ENCODE results near the gene ASB3.
"Not testable (repeated sequence)": the region's sequence is repeated elsewhere in the genome, so short reads cannot be mapped to it uniquely, and the experiment has no call there.

Gene ASB3

DNA sequence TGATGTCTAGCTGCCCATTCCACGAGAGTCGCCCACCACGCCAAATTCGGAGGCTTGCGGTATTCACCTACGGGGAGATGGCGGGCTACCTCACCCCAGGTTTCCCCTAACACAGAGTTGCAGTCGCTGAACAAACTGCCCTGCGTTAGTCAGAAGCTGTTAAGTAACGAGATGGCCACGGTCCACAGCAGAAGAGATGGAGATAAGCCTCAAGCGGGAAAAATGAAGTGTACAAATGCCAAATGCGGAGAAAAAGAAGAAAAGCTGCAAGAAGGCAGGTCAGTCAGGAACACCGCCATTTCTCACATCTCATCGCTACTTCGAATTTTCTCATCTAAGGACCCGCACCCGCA, 425 bp downstream of the ASB3 start:
- peak; percentile 47 for DNase-seq

DNA sequence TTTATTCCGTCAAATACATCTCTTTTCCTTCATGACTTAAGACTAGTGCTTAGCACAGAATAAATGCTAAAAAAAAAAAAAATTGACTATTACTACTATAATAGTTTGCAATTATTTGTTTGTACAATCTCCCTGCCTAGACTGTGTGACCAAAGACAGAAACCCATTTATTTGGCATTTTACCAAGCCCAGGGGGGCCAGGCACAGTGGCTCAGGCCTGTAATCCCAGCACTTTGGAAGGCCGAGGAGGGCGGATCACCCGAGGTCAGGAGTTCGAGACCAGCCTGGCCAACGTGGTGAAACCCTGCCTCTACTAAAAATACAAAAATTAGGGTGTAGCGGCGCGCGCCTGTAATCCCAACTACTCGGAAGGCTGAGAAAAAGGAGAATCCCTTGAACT, 1.4 kb downstream of the ASB3 start:
- no peak for DNase-seq

DNA sequence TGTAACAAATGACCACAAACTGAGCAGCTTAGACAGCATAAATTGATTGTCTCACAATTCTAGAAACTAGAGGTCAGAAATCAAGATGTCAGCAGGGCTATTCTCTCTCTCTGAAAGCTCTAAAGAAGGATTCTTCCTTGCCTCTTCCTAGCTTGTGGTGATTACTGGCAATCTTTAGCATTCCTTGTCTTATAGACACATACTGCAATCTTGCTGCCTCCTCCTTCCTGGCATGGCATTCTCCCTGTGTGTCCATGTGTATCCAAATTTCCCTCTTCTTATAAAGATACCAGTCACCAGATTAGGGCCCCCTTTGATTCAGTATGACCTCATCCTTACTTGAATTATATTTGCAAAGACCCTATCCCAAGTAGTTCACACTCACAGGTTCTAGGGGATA, 2.3 kb downstream of the ASB3 start:
- DNase-seq = no peak

DNA sequence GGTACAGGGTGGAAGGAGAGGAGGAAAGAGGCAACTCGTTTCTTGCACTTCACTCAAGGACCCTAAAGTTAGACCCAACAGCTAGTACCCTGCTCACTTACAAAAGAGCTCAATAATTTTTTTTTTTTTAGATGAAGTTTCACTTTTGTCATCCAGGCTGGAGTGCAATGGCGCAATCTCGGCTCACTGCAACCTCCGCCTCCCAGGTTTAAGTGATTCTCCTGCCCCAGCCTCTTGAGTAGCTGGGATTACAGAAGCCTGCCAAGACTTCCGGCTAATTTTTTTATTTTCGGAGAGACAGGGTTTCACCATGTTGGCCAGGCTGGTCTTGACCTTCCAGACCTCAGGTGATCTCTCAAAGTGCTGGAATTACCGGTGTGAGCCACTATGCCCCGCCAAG, 4.1 kb downstream of the ASB3 start:
- DNase-seq = no peak

DNA sequence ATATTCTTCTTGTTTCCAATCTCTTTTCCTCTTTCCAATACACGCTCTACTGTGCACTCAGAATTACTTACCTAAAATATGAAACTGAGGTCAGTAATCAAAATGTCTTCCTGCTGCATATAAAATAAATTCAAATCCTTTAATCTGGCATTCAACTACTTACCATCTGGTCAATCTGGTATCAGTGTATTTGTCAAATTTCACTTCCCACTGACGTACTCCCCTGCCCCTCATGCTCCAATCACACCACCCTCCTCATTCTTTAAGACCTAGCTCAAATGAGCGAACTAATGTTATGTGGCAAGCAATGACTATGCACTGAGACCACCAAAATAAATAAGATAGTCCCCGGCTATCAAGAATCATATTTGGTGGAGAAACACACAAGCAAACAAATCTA, 6.7 kb downstream of the ASB3 start:
- no peak for DNase-seq

DNA sequence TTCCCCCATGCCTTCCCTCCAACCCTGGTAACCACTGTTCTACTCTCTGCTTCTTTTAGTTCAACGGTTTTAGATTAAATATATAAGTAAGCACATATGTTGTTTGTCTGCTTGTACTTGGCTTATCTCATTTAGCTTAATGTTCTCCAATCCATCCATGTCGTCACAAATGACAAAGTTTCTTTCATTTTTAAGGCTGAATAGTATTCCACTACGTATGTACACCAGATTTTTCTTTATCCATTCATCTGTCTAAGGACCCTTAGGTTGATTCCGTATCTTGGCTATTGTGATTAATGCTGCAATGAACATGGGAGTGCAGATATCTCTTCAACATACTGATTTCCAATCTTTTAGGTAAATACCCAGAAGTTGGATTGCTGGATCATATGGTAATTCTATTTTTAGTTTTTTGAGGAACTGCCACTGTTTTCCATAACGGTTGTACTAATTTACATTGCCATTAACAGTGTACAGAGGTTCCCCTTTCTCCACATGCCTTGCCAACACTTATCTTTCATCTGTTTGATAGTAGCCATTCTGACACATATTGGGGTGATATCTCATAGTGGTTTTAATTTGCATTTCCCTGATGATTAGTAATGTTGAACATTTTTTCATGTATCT, 8.1 kb downstream of the ASB3 start:
- peak; percentile 68 for DNase-seq

DNA sequence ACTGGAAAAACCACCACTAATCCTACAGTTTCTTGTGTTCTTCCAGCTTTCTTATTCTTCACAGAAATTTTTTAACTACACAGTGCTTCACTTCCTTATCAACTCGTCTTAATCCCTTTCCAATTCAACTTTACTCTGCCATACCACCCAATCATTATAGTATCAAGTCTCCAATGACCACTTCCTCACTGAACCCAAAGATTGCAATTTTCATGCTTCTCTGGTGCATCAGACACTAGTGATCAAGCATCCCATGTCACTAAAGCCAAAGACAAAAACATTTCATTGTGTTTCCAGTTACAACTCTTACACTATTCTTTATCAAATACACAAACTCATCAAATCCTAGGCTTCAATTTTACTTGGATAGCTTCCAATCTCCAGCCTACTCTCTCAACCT, 9.6 kb downstream of the ASB3 start:
- no peak for DNase-seq

DNA sequence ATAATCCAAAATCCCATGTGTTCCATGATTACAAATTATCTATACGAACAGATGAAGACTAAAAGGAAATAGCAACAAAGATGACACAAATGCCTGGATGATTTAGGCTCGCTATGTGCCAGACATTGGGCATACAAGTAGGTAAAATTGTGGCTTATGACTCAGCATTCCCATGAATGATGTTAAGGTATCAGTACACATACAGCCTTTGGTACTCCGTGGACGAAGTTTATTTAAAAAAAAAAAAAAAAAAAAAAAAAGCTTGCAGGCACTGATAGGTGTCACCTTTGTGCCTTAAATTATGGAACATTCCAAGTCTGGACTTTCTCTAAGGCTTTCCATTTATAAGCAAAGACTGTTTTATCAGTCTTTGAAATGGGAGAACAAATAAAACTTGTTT, 16.5 kb downstream of the ASB3 start:
- peak; percentile 65 for DNase-seq

DNA sequence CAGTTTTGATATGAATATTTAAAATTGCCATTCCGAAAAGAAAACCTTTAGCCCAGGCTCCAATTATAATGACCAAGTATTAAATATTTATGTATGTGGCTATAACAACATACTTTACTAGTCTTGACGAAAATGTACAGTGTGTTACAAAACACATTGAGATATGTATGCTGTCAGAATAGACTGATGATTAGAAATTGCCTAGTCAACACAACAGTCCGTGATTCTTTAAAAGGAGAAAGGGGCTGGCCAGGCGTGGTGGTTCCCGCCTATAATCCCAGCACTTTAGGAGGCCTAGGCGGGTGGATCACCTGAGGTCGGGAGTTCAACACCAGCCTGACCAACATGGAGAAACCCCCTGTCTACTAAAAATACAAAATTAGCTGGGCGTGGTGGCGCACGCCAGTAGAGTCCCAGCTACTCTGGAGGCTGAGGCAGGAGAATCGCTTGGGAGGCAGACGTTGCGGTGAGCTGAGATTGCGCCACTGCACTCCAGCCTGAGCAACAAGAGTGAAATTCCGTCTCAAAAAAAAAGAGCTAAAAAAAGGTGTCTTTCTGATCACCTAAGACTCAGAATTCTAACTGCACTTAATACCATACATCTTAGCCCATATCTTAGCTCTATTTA, 17.3 kb downstream of the ASB3 start:
- DNase-seq = no peak

DNA sequence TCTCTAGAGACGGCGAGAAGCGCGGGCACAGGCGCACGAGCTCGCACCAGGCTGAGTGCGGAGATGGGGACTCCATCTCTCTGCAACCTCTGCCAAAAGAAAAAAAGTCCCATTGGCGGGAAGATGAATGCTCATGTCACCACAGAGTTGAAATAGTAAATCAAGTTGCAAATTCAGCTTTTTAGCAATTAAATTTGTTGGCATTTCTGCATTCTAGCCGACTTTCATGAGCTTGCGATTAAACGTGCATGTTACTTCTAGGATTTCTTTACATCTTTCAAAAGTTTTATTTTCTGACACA, 18.6 kb downstream of the ASB3 start:
- DNase-seq = no peak

DNA sequence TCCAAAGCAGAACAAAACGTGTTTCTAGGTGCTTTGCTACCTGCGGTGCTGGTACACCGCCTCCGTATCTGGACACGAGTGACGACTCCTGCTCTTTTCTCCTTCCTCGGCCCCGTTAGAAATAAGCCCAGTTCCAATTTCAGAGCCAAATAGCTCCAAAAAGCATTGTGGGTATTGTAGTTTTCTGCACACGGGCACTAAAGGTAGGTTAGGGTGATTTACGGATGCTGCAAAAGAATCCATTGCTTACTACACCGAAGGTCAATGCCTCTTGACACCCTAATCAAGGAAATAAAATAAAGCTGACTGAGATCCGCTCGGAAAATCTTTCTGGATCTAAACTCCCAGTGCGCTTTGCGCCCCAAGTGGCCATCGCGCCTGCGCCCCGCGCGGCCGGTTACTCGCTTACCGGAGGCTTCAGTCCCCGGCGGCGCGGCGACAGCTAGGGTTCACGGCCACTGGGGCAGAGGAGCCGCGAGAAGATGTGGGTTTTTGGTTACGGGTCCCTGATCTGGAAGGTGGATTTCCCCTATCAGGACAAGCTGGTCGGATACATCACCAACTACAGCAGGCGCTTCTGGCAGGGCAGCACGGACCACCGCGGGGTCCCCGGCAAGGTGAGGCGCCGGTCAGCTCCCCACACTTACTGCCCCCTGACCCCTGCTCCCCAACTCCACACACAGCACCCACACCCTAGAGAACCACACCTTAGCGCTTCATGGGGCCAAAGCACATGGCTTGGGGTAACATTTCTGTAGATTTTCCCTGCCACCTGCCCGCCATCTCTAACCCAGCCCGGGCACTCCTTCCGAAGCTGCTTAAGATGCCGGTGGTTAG, 19.1 kb downstream of the ASB3 start, which contains the start of gene CHAC2:
Gene CHAC2, plus strand, starts transcription at position 400 of the 837 bp plus-strand sequence. Its CDS starts 83 bp downstream, at position 483.
- DNase-seq = peak; percentile 94

DNA sequence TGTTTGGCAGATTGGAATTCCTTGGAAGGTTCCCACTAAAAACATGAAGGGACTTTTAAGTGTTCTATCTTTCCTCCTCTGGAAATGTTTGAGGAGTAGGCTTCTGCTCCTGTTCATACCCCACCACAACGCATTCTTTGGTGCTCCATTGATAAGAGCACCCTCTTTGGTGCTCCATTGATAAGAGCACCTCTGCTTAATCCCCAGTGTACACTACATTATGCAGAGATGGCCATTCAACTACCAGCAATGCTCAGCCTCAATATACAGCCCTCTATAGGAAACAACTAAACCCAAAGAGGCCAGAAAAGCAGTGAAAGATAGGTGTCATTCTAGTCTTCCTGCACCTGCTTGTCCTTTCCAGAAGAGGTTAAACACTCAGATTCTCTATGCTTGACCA, 21.0 kb downstream of the ASB3 start:
- peak; percentile 38 for DNase-seq

DNA sequence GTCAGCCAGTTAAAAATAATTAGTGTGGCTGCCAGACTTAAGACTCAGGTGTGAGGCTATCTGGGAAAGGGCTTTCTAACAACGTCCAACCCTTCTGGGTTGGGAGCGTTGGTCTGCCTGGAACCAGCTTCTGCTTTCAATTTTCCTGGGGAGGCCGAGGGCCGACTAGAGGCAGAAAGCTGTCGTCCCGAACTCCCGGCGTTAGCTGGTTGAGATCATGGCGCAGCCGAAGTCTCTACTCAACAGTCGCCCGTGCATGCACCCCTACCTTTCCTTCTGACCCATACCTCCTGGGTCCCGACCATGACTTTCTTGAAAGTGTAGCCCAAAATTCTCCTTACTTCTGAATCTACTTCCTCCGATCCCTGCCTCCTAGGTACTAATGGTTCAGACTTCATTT, 29.5 kb downstream of the ASB3 start:
- DNase-seq = not testable (repeated sequence)

DNA sequence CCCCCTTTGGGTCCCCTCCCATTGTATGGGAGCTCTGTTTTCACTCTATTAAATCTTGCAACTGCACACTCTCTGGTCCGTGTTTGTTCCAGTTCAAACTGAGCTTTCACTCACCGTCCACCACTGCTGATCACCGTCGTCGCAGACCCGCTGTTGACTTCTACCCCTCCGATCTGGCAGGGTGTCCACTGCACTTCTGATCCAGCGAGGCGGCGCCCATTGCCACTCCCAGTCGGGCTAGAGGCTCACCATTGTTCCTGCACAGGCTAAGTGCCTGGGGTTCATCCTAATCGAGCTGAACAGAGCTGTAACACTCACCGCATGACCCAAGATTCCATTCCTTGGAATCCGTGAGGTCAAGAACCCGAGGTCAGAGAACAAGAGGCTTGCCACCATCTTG, 30.1 kb downstream of the ASB3 start:
- DNase-seq = no peak

DNA sequence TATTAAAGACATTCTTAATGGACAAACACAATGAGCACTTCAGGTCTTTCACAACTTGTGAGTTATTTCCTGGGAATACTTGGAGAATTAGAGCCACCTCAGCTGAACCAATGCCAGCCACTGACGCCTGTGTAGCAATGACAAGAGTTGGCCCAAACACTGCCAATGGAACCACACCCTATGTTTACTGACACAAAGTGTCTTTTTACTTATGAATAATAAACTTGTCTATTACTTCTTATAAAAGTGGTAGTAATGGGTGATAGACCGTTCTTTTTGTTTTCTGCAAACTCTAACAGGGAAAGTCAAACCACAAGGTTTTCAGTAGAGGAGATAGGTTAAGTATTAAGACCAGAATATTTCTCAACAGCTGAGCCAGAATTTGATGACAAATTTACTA, 31.6 kb downstream of the ASB3 start:
- peak; percentile 53 for DNase-seq

DNA sequence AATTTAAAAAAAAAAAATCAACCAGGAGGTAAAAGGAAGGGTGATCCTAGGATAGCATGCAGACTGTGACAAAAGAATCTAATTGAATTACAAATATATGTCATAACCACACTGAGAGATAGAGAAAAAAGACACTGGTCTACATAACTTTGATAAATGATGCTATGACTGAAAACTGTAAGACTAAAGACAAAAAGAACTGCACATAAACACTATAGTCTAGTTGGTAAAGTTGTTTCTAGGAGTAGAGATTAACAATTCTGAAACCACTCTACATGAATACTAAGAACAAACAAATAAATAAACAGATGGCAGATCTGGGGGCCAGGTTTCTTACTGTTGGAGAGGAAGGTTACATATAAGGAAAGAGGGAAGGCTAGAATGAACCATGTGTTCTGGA, 33.7 kb downstream of the ASB3 start:
- DNase-seq = no peak

DNA sequence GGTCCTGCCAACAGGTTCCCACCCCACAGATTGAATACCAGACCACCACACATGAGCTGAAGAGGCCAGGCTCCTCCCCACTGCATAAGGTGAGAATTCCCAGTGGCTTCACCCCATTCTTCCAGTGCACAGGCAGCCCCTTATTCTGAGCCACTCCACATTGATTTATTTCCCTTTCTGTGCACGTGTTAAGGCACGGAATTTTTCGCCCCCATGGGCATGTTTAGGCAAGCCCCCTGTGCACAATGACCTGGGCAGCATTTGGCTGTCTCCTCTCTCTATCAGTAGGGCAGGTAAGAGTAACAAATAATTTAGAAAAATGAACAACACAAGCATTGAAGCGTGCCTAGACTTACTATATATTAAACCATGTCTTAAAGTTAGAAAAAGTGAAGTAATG, 34.4 kb downstream of the ASB3 start:
- DNase-seq = no peak

DNA sequence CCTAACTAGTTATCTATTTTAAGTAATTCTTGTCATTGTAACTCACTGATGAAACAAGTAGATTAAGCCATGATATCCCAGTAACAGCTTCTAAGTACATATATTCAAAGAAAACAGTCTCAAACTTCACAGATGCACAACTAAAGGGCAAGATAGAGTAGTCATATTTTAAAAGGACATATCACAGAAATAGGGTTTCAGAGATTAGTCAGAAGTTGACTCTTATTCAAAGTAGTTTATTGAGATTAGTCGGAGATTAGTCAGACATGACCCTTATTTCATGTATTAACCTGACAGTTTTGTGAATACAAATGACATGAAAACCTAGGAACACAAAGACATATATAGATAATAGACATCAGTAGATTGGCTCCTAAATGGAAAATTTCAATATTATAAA, 35.0 kb downstream of the ASB3 start:
- DNase-seq = no peak

DNA sequence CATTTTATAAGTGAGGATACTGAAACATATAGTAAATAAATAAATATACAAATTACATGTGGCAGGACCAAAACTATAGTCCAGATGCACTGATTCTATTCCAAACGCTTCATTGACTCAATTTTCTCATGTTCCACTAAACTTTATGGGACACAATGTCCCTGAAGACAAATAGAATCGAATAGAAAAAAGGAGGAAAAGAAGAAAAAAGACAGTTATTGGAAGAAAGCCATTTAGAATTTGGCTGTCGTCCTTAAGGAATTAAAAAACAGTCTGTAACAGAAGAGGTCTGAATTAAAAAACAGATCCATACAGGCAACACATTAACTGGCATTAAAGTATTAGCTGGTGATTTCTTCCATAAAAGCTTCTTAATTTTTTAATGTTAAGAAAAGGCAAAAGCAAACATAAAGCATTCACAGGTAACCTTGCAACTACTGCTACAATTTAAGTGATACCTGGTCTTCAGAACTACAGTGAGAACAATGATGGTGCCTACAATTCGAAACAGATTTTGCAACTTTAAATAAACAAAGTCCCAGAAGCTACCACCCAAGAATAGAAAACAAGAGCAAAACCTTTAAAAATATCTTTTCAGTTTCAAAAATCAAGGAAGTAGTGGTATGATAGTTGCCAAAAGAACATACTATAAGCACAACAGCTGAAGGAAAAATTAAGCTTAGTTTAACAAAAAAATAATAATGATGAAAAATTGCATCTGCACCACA, 36.5 kb downstream of the ASB3 start:
- DNase-seq = no peak

DNA sequence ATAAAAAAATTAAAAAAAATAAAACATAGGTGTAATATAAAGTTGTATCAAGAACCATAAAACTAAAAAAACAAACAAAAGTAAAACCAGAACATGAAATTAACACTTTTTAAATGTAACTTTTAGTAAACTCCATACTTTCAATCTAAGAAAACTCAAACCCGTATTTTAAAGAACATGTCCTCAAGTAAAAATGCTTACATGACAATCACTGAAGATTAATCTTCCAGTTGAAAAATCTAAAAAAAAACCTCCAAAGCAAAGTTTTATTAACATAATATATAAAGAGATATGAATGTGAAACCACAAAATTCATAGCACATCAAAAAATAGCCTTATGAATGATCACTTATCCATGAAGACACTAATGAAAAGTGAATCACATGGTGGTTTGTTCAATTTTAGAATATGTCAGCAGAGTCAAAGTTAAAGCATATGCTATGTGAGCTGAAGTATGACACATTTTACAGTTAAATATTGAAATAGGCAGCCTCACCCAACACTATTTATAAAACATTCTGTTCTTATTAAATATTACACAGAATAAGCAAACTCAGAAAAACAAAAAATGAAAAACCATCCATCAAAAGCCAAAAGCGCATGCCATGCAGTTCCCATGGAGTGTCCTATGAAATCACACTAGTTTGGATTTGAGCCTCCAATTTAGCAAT, 42.2 kb downstream of the ASB3 start:
- DNase-seq = no peak

DNA sequence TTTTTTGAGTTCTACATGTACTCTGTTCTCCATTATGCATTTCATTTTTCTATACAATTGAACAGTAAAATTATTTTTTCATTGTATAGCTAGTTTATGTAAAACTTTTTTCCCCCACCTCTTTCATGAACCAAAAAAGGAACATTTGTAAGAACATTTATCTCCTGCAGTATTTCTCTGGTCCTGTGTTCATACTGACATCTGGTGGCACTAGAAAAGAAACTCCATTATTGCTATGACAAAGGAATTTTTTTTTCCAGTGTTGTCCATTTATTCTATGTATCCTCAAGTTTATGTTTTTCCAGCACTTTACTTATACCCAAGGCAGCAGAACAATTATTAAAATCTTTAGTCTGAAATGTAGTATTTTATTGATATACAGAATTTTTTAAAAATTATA, 46.6 kb downstream of the ASB3 start:
- DNase-seq = peak; percentile 54

DNA sequence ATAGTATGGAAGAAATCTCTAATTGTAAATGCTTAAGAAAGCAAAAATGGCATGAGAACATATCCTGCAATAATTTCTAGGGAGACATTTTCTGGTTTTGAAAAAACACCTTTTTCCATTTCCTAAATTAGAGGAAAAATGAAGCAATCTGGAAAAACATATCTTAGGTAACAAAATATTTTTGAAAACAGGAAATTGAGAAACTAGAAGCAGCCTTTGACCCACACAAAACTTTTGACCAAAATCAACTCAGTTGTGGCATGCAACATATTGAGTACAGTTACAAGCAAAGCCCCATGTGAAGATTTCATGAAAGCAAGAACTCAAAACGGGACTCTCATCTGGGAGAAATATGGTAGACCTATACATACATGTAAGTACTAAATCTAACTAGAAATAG, 47.7 kb downstream of the ASB3 start:
- no peak for DNase-seq

DNA sequence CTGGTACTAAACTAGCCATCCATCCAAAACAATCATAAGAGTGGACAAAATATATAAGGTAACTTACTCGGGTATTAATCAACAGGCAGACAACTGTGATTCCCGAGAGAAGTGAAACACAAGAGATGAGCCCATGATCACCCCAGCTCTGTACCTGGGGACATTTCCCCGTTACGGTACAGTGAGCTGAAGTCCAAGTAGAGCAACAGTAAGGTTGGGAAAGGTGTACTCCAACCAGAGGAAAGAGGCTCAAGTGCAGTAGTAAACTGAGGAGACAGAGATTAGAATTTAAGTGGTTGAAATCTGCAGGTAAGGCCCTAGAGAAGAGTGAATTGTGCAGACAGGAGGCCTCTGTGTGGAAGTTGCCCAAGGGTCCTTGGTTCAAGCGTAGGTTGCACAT, 49.7 kb downstream of the ASB3 start:
- no peak for DNase-seq

Data from hematopoietic multipotent progenitor cell treated with erythropoietin and hydrocortisone succinate and interleukin-3 and kit ligand, for 6 days (in vitro differentiated cells).